Skeletal muscle satellite cell (primary cell): ENCODE results near the gene SP100.

Source experiments
- H3K27me3 ChIP-seq: 2 replicates; pipeline ENCODE4 v1.7.0; 2013; ENCODE audit warnings: low read length; ENCODE audit not compliant: control insufficient read depth, insufficient read depth
- H3K36me3 ChIP-seq: 2 replicates; pipeline ENCODE4 v1.7.0; 2013; ENCODE audit warnings: mild to moderate bottlenecking, control low read depth, low read length; ENCODE audit not compliant: insufficient read depth
- H3K4me1 ChIP-seq: 2 replicates; pipeline ENCODE4 v1.7.0; 2013; ENCODE audit warnings: low read length; ENCODE audit not compliant: control insufficient read depth, insufficient read depth
- H3K4me2 ChIP-seq: 2 replicates; pipeline ENCODE4 v1.7.0; 2013; ENCODE audit warnings: mild to moderate bottlenecking, low read length
- H3K4me3 ChIP-seq: 2 replicates; pipeline ENCODE4 v1.7.0; 2013; ENCODE audit warnings: low read length
- H3K9ac ChIP-seq: 2 replicates; pipeline ENCODE4 v1.7.0; 2013; ENCODE audit warnings: mild to moderate bottlenecking, low read depth, low read length, moderate library complexity
- H3K9me3 ChIP-seq: replicated peaks from 2 replicates; pipeline ENCODE4 v1.7.0; 2013; ENCODE audit warnings: mild to moderate bottlenecking, control low read depth, low read length

SP100 gene

DNA sequence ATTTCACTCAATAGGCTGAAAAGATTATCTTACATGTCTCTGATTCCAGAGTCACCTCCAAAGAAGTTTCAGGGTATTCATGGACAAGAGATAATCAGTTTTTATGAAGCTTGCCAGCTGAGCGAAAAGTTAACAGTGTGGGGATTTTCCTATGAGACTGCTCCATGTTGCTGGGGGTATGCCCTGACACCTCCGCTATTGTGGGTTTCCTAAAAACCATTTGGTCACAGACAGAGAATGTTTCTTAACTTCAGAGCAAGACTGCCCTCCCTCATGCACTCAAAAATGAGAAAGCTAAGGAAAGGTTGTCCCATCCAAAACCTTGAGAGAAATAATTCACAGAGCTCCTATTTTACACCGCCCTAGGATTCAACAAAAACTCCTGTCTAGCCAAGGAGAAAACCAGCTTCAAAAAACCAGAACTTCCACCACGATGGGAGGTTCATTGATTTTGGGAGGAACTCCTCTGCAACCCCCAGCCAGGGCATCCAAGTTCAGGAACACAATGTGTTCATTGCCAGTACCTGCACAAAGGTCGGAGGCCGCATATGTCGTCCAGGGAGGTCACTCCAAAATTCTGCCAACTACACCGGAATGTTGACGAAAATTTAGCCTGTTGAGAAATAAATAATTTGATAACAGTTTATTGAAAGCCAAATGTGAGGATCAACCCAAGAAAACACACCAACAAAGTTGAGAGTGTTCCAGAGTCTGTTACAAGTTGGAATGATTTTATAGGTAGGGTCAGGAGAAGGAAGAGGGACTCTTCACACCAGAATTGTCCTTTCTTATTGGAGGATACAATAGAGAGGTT lies 104.3 kb downstream of the SP100 start:
- Histone ChIP-seq H3K36me3 (peaks cover 1% of the 10 kb centered on the region), H3K4me2 (no peak overlapping the region), H3K9ac (no peak overlapping the region), H3K9me3 (peaks cover 10% of the 10 kb centered on the region), H3K4me1 (peaks cover 13% of the 10 kb centered on the region), H3K27me3 (no peaks in the 10 kb centered on the region), H3K4me3 (no peak overlapping the region)

DNA sequence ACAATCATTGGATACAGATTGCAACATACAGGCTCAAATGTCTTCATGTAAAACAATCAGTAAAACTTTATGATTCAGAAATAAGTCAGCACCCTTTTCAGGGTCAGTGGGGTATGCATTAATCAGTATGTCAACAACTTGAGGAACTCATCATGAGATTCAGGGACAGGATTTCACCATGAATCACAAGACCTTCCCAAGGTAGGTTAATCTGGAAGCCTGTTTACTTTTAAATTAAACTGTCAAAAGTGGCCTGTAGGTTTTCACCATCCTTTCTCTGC lies 104.8 kb downstream of the SP100 start:
- no peak overlapping the region for H3K4me2 ChIP-seq
- H3K4me3 ChIP-seq: no peak overlapping the region
- H3K36me3 ChIP-seq: peaks cover 6% of the 10 kb centered on the region
- peaks cover 16% of the 10 kb centered on the region for H3K9me3 ChIP-seq
- H3K27me3 ChIP-seq: no peaks in the 10 kb centered on the region
- H3K9ac ChIP-seq: no peak overlapping the region
- H3K4me1 ChIP-seq: peaks cover 13% of the 10 kb centered on the region

DNA sequence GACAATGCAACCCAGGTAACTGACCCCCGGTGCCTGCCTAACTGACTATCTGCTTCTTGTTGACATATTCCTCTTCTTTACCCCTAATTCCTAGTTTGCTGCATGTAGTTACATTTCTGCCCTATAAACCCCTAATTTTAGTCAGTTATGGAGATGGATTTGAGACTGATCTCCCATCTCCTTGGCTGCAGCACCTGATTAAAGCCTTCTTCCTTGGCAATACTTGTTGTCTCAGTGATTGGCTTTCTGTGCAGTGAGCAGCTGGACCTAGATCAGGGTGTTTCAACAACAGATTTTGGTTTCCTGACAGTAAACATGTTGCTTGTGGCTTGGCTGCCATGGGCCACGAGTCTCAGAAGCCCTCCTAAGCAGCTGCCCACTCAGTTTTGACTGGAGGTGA lies 105.4 kb downstream of the SP100 start:
- H3K4me2 ChIP-seq: no peak overlapping the region

DNA sequence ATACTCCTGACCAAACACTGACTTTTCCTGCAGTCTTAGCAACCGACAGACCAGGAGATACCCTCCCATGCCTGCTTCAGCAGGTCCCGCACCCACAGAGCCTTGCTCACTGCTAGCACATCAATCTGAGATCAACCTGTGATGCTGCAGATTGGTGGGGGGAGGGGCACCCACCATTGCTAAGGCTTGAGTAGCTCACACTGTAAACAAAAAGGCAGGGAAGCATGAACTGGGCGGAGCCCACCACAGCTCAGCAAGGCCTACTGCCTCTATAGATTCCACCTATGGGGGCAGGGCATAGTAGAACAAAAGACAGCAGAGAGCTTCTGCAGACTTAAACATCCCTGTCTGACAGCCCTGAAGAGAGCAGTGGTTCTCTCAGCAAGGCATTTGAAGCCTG lies 109.7 kb downstream of the SP100 start:
- Histone ChIP-seq H3K27me3 (no peaks in the 10 kb centered on the region), H3K9ac (no peak overlapping the region), H3K4me3 (no peak overlapping the region), H3K4me2 (no peak overlapping the region), H3K9me3 (peaks cover 17% of the 10 kb centered on the region), H3K4me1 (peaks cover 4% of the 10 kb centered on the region), H3K36me3 (peaks cover 6% of the 10 kb centered on the region)

More for the DNA sequence above, 105.4 kb downstream of the SP100 start:
- peaks cover 13% of the 10 kb centered on the region for H3K4me1 ChIP-seq
- H3K36me3 ChIP-seq: peaks cover 6% of the 10 kb centered on the region
- no peak overlapping the region for H3K4me3 ChIP-seq
- peaks cover 17% of the 10 kb centered on the region for H3K9me3 ChIP-seq
- H3K27me3 ChIP-seq: no peaks in the 10 kb centered on the region
- no peak overlapping the region for H3K9ac ChIP-seq

DNA sequence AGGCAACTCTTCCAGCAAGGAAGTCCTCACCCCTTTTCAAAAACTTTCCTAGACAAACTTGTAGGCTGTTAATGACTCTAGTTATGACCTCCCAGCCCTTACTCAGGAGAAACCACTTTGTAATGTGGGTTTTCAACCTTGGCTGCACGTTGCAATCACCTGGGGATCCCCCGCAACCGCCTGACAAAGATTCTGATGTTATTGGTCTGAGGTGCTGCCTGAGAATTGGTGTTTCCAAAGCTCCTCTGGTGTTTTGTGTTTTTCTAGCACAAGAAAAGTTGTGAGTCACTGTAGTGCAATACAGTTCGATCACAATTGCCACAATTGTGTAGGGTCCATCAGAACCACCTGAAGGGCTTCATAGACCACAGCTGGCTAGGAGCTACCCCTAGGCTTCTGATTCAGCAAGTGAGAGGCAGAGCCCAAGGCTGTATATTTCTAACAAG lies 121.6 kb downstream of the SP100 start:
- Histone ChIP-seq H3K36me3 (no peaks in the 10 kb centered on the region), H3K4me1 (no peaks in the 10 kb centered on the region), H3K27me3 (no peaks in the 10 kb centered on the region), H3K4me2 (no peak overlapping the region), H3K9ac (no peak overlapping the region), H3K4me3 (no peak overlapping the region), H3K9me3 (no peaks in the 10 kb centered on the region)

DNA sequence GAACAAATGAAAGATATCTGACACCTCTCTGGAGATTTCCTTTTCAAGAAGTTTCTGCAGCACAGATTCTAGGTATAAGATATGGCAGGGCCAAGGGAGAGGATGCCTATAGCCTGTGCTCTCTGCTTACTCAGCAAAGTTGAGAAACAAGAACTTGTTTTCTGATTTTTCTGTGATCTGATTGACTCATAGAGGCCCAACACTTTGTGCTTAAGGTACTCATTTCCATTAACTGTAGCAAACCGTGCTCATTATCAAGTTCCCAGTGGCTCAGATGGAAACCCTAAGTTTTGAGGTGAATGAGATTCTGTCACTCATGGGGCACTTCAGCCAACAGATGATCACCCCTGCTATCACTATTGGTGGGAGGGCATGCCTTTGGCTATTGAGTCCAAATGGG lies 124.3 kb downstream of the SP100 start:
- H3K9ac ChIP-seq: no peak overlapping the region
- no peak overlapping the region for H3K4me3 ChIP-seq
- no peaks in the 10 kb centered on the region for H3K27me3 ChIP-seq
- H3K4me2 ChIP-seq: no peak overlapping the region
- H3K9me3 ChIP-seq: no peaks in the 10 kb centered on the region
- no peaks in the 10 kb centered on the region for H3K4me1 ChIP-seq
- H3K36me3 ChIP-seq: peaks cover 9% of the 10 kb centered on the region

DNA sequence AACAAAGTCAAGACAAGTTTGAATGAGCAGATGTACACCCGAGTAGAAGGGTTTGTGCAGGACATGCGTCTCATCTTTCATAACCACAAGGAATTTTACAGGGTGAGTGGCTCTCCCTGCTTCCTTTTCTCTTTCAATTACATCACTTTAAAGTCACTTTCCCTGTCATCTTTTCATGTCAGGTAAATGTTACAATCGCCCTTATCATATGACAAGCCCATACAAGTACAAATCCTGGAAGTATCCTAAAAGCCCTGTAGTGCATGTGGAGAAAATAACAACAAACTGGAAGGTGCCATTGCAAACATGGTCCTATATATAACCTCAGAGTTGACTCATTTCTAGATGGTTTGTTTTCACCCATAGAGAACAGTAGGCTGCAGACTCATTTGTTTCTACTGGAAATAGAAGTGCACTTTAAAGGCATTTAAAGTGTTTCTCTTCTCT lies 126.0 kb downstream of the SP100 start:
- H3K36me3 ChIP-seq: peaks cover 9% of the 10 kb centered on the region
- no peaks in the 10 kb centered on the region for H3K9me3 ChIP-seq

DNA sequence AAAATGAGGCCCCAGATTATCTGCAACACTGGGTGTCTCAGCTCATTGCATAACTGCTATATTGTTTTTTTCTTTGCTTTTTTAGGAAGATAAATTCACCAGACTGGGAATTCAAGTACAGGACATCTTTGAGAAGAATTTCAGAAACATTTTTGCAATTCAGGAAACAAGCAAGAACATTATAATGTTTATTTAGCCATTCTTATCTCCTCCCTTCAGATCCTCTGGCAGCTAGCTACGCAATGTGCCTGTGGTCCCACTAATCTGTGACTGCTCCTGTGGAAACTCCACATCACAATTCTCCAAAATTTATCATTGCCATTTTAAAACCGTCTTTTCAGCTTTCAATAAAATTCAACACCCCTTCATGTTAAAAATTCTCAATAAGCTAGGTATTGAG lies 126.8 kb downstream of the SP100 start:
- H3K4me3 ChIP-seq: no peak overlapping the region
- H3K36me3 ChIP-seq: peaks cover 9% of the 10 kb centered on the region
- H3K9me3 ChIP-seq: no peaks in the 10 kb centered on the region
- H3K9ac ChIP-seq: no peak overlapping the region
- H3K4me1 ChIP-seq: no peaks in the 10 kb centered on the region
- H3K4me2 ChIP-seq: no peak overlapping the region
- no peaks in the 10 kb centered on the region for H3K27me3 ChIP-seq

More for the DNA sequence above, 126.0 kb downstream of the SP100 start:
- no peak overlapping the region for H3K4me3 ChIP-seq
- no peak overlapping the region for H3K9ac ChIP-seq
- H3K4me1 ChIP-seq: no peaks in the 10 kb centered on the region
- no peaks in the 10 kb centered on the region for H3K27me3 ChIP-seq
- no peak overlapping the region for H3K4me2 ChIP-seq

DNA sequence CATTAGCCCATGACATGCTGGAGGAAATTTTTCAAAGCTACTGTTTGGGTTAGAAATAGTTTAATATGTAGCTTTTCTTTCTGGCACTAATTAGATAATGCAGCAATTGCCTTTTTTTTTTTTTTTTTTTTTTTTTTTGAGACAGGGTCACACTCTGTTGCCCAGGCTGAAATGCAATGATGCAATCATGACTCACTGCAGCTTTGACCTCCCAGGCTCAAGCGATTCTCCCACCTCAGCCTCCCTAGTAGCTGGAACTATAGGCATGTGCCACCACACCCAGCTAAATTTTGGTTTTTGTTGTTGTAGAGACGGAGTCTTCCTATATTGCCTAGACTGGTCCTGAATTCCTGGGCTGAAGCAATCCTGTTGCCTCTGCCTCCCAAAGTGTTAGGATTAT lies 136.2 kb downstream of the SP100 start:
- Histone ChIP-seq H3K4me3 (no peak overlapping the region), H3K36me3 (no peaks in the 10 kb centered on the region), H3K4me2 (no peak overlapping the region), H3K27me3 (no peaks in the 10 kb centered on the region), H3K4me1 (no peaks in the 10 kb centered on the region), H3K9ac (no peak overlapping the region), H3K9me3 (no peaks in the 10 kb centered on the region)

DNA sequence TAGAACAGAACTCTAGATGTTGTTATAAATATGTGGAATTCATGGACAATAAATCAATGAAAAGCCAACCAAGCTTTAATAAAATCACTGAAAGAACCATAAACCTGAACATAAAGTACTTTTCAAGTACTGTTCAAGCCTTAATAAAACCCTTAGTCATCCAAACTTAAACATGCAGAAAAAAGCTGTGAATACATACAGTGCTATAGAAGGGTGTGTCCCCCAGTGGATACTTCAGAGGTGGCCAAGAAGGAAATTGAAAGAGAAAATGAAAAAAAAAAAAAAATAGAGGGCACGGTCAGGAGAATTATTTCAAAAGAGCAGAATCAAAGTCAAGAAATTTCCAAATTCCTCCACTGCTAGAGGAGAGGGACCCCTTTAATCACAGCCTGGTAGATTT lies 141.1 kb downstream of the SP100 start:
- Histone ChIP-seq H3K36me3 (no peaks in the 10 kb centered on the region), H3K4me2 (no peak overlapping the region), H3K4me1 (no peaks in the 10 kb centered on the region), H3K9ac (no peak overlapping the region), H3K27me3 (peaks cover 6% of the 10 kb centered on the region), H3K4me3 (no peak overlapping the region), H3K9me3 (no peaks in the 10 kb centered on the region)

DNA sequence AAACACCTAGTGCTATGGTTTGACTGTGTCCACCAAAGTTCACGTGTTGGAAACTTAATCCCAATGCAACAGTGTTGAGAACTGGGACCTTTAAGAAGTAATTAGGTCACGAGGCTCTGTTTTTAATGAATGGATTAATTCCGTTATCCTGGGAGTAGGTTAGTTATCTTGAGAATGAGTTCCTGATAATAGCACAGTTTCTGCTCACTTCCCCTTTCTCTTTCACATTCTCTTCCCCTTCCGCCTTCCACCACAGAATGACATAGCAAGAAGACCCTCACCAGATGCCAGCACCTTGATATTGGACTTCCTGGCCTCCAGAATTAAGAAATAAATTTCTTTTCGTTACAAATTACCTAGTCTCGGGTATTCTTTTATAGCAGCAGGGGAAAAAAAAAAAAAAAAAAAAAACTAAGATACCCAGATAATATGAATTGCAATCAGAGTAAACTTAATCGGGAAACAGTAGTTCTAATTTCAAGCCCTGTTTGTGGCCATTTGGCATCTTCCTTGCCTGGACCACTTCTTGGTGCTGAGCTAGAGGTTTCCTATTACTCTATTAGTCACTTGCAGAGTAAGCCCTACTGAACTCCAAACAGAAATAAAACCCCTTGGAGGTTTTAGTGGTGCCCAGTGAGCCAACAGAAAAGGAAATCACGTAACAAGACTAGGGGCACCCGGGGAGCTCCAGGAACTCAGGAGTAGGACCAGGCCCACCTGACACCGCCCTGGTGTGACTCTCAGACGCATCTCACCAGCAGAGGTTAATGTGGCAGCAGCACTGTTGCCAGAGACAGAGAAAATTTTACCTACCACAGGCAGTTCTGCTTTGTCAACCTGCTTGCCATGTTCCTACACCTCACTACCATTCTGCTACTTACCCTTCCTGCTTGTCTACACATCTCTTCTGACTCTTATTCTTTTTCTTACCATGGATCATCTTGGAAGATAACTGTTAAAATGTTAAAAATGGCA lies 149.1 kb downstream of the SP100 start:
- Histone ChIP-seq H3K9ac (no peak overlapping the region), H3K9me3 (no peaks in the 10 kb centered on the region), H3K4me2 (no peak overlapping the region), H3K36me3 (no peaks in the 10 kb centered on the region), H3K27me3 (no peaks in the 10 kb centered on the region), H3K4me1 (no peaks in the 10 kb centered on the region), H3K4me3 (no peak overlapping the region)
